Effector CD8-positive, alpha-beta T cell (primary cell): ENCODE data around the gene MMP11.
A peak's percentile ranks its signal among the peaks of the same experiment; 100 is the strongest.

Source experiments
- DNase-seq: peaks from one replicate; lab custom pipeline; 2025; lab: John Stamatoyannopoulos, UW

The MMP11 gene

GRCh38 chr22:23780146-23780748, 7.6 kb downstream of the MMP11 start:
- DNase-seq, result no peak

GRCh38 chr22:23781065-23781464, 8.4 kb downstream of the MMP11 start:
- DNase-seq, result no peak

- DNase-seq, result no peak
These were observed 9.0 kb downstream of the MMP11 start for GRCh38 chr22:23781511-23782183.

- DNase-seq, result no peak
These were observed 9.6 kb downstream of the MMP11 start for GRCh38 chr22:23782252-23782651.

- DNase-seq, result no peak
These were observed 10.1 kb downstream of the MMP11 start for GRCh38 chr22:23782703-23783102.

- DNase-seq, result no peak
These were observed 10.9 kb downstream of the MMP11 start for GRCh38 chr22:23783265-23784150.

GRCh38 chr22:23784215-23784732, 11.6 kb downstream of the MMP11 start:
- no peak for DNase-seq

GRCh38 chr22:23786261-23786710, 13.6 kb downstream of the MMP11 start:
- no peak for DNase-seq

GRCh38 chr22:23786752-23787599, 14.3 kb downstream of the MMP11 start, which contains the start of gene SMARCB1:
Gene SMARCB1 (plus strand): TSS chr22:23786966. CDS start chr22:23787170, 204 bp downstream.
- DNase-seq, result peak; percentile 90

- DNase-seq, result no peak
These were observed 14.9 kb downstream of the MMP11 start for GRCh38 chr22:23787600-23787896.

- DNase-seq, result no peak
These were observed 15.3 kb downstream of the MMP11 start for GRCh38 chr22:23787910-23788309.

GRCh38 chr22:23789121-23789520, 16.5 kb downstream of the MMP11 start:
- no peak for DNase-seq

GRCh38 chr22:23789638-23790037, 17.0 kb downstream of the MMP11 start:
- no peak for DNase-seq

- DNase-seq, result no peak
These were observed 18.4 kb downstream of the MMP11 start for GRCh38 chr22:23790819-23791737.

GRCh38 chr22:23791738-23792645, 19.3 kb downstream of the MMP11 start:
- DNase-seq, result no peak

- DNase-seq, result no peak
These were observed 20.7 kb downstream of the MMP11 start for GRCh38 chr22:23793326-23793725.

- no peak for DNase-seq
These were observed 23.8 kb downstream of the MMP11 start for GRCh38 chr22:23796461-23796860.

- no peak for DNase-seq
These were observed 27.9 kb downstream of the MMP11 start for GRCh38 chr22:23800297-23801237.
